ENCODE data around the gene CDH22. TPM values are rescaled to one million over a fixed set of nuclear protein-coding genes. Genes with fewer than 3 reads are reported as not detected.

Gene CDH22
- polyA plus RNA-seq, 1 donor from 2014 or later = 2.1 TPM

- H3K9me3 ChIP-seq (ENCODE audit: low read length) = no peaks in the 10 kb centered on the region
- no peak overlapping the region for H3K4me2 ChIP-seq (ENCODE audit: low read length)
- H3K9ac ChIP-seq (ENCODE audit: low read length) = no peak overlapping the region
- H4K20me1 ChIP-seq (ENCODE audit: insufficient read depth) = no peaks in the 10 kb centered on the region
- no peak overlapping the region for H3K27ac ChIP-seq (ENCODE audit: low read length)
- H3K36me3 ChIP-seq (ENCODE audit: insufficient read depth, low read length) = no peaks in the 10 kb centered on the region
- H3F3A ChIP-seq (ENCODE audit: insufficient read depth, low read length, poor library complexity, severe bottlenecking) = no peaks in the 10 kb centered on the region
- H2AFZ ChIP-seq (ENCODE audit: low read depth, low read length) = no peak overlapping the region
- TF ChIP-seq REST (IDR thresholded peaks at IDR 0.05; ENCODE audit: borderline replicate concordance) (no peak), RAD21 (conservative IDR thresholded peaks at IDR 0.05) (no peak), EP300 (conservative IDR thresholded peaks at IDR 0.05; ENCODE audit: poor library complexity, severe bottlenecking) (no peak), POLR2AphosphoS5 (IDR thresholded peaks at IDR 0.05) (no peak), TAF1 (IDR thresholded peaks at IDR 0.05; ENCODE audit: low read depth) (no peak), CTCF (IDR thresholded peaks at IDR 0.05; ENCODE audit: poor library complexity, severe bottlenecking) (no peak), EZH2 (IDR thresholded peaks at IDR 0.05; ENCODE audit: borderline replicate concordance, insufficient read depth, low read length, poor library complexity, severe bottlenecking) (no peak), SMC3 (conservative IDR thresholded peaks at IDR 0.05; ENCODE audit: poor library complexity) (no peak), MXI1 (conservative IDR thresholded peaks at IDR 0.05; ENCODE audit: poor library complexity, severe bottlenecking) (no peak)
- no peaks in the 10 kb centered on the region for H3K9me2 ChIP-seq (ENCODE audit: insufficient read depth, low read length)
- H3K4me3 ChIP-seq (ENCODE audit: low read length) = no peak overlapping the region
- no peaks in the 10 kb centered on the region for H3K79me2 ChIP-seq (replicated peaks; ENCODE audit: insufficient read depth, low read length)
- no peaks in the 10 kb centered on the region for H3K27me3 ChIP-seq (ENCODE audit: insufficient read depth, low read depth, low read length)
Observed at GRCh38 chr20:46214824-46215488, 93.3 kb downstream of the CDH22 start.

DNA sequence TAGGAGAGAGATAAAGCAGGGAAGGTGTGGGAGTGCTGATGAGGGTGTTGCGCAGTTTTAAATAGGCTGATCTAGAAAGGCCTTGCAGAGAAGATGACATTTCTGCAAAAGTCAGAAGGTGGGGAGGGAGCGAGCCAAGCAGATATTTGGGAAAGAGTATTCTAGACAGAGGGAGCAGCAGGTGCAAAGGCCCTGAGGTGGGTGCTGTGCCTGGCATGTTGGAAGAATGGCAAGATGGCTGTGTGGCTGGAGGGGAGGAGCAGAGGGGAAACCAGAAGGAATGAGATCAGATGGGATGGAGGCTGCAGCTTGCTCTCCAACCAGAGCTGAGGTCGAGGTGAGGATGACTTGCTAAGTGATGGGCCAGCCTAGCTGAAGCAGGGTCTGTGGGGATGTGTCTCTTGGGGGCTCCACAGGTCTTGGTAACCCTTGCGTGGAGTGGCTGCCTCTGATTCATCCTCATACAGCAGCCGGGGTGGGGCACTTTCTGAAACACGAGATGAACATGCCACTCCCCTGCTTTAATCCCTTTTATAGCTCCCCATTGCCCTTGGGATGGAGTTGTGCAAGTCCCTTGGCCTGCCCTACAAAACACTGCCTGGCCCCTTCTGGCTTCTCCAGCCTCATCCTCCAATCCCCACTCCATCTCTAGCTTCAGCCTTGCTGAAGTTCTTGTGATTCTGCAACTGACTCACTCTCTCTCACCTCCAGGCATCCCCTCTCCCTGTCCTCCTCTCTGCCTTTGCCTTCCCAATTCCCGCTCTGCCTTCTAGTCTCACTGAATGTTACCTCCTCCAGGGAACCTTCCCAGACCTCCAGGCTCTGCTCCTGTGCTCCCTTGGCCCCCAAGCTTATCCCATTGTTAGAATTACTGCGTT is 94.1 kb downstream of the CDH22 start:
- H3K27ac ChIP-seq (ENCODE audit: low read length) = no peak overlapping the region
- H3K79me2 ChIP-seq (replicated peaks; ENCODE audit: insufficient read depth, low read length) = no peaks in the 10 kb centered on the region
- no peaks in the 10 kb centered on the region for H3K27me3 ChIP-seq (ENCODE audit: insufficient read depth, low read depth, low read length)
- H3K4me2 ChIP-seq (ENCODE audit: low read length) = no peak overlapping the region
- H2AFZ ChIP-seq (ENCODE audit: low read depth, low read length) = no peak overlapping the region
- no peak overlapping the region for H3K9ac ChIP-seq (ENCODE audit: low read length)
- H3K4me3 ChIP-seq (ENCODE audit: low read length) = no peak overlapping the region
- no peaks in the 10 kb centered on the region for H4K20me1 ChIP-seq (ENCODE audit: insufficient read depth)
- no peaks in the 10 kb centered on the region for H3K9me3 ChIP-seq (ENCODE audit: low read length)
- TF ChIP-seq MXI1 (conservative IDR thresholded peaks at IDR 0.05; ENCODE audit: poor library complexity, severe bottlenecking) = no peak
- TF ChIP-seq SMC3 (conservative IDR thresholded peaks at IDR 0.05; ENCODE audit: poor library complexity) = no peak
- TF ChIP-seq TAF1 (IDR thresholded peaks at IDR 0.05; ENCODE audit: low read depth) = no peak
- TF ChIP-seq EP300 (conservative IDR thresholded peaks at IDR 0.05; ENCODE audit: poor library complexity, severe bottlenecking) = no peak
- TF ChIP-seq REST (IDR thresholded peaks at IDR 0.05; ENCODE audit: borderline replicate concordance) = no peak
- TF ChIP-seq POLR2AphosphoS5 (IDR thresholded peaks at IDR 0.05) = no peak
- no peak for TF ChIP-seq EZH2 (IDR thresholded peaks at IDR 0.05; ENCODE audit: borderline replicate concordance, insufficient read depth, low read length, poor library complexity, severe bottlenecking)
- TF ChIP-seq CTCF (IDR thresholded peaks at IDR 0.05; ENCODE audit: poor library complexity, severe bottlenecking) = no peak
- TF ChIP-seq RAD21 (conservative IDR thresholded peaks at IDR 0.05) = no peak
- H3K9me2 ChIP-seq (ENCODE audit: insufficient read depth, low read length) = no peaks in the 10 kb centered on the region
- H3F3A ChIP-seq (ENCODE audit: insufficient read depth, low read length, poor library complexity, severe bottlenecking) = no peaks in the 10 kb centered on the region
- no peaks in the 10 kb centered on the region for H3K36me3 ChIP-seq (ENCODE audit: insufficient read depth, low read length)

Data from neural cell (in vitro differentiated cells).